HL-60 (cell line): ENCODE data around the gene CPPED1.

Source experiments
- GABPA ChIP-seq: IDR thresholded peaks from 2 replicates; pipeline ENCODE4 v1.6.1; 2012; ENCODE audit warnings: low read depth
- REST ChIP-seq: IDR thresholded peaks from 2 replicates; pipeline ENCODE4 v1.6.1; 2012; ENCODE audit warnings: low read depth; ENCODE audit not compliant: insufficient replicate concordance
- TF ChIP-seq, protein P1 (sequence below): IDR thresholded peaks from one replicate; pipeline ENCODE4 v1.5.1; 2011; ENCODE audit warnings: low read length, control low read depth, inconsistent platforms; ENCODE audit not compliant: insufficient read depth

DNA sequence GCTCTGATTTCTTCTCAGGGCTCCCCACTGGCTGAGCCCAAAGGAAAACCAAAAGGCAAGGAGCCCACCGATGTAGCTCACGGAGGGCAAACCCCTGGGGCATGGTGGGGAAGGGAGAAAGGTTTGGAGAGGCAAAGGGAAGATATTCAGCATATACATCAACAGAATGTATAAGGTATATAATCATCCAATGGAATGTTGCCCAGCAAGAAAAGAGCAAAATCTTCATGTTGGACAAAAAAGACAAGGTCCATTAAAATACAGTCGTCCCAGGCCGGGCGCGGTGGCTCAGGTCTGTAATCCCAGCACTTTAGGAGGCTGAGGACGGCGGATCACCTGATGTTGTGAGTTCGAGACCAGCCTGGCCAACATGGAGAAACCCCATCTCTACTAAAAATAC lies 1.6 kb downstream of the CPPED1 start:
- TF ChIP-seq, protein P1, sequence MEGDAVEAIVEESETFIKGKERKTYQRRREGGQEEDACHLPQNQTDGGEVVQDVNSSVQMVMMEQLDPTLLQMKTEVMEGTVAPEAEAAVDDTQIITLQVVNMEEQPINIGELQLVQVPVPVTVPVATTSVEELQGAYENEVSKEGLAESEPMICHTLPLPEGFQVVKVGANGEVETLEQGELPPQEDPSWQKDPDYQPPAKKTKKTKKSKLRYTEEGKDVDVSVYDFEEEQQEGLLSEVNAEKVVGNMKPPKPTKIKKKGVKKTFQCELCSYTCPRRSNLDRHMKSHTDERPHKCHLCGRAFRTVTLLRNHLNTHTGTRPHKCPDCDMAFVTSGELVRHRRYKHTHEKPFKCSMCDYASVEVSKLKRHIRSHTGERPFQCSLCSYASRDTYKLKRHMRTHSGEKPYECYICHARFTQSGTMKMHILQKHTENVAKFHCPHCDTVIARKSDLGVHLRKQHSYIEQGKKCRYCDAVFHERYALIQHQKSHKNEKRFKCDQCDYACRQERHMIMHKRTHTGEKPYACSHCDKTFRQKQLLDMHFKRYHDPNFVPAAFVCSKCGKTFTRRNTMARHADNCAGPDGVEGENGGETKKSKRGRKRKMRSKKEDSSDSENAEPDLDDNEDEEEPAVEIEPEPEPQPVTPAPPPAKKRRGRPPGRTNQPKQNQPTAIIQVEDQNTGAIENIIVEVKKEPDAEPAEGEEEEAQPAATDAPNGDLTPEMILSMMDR: no peak
- TF ChIP-seq REST (no peak), GABPA (no peak)
